Stimulated activated effector memory CD8-positive, alpha-beta T cell treated with anti-CD3 and anti-CD28 coated beads, Interleukin-12 subunit alpha, Interleukin-12 subunit beta, amount 100 ng/mL, for 72 hours (primary cell): Measurements from ENCODE around the gene VANGL2.
"Not testable (repeated sequence)": the region's sequence is repeated elsewhere in the genome, so short reads cannot be mapped to it uniquely, and the experiment has no call there.

Experiments used
- ATAC-seq: fragments of 150-1000 bp; cut with Tn5 transposase; 2 replicates; pipeline ENCODE4 v1.10.0; 2021
- DNase-seq, 2 donors: peaks; one replicate each; pipeline ENCODE4 v3.0.0; 2021 to 2022; ENCODE audit warnings: low spot score in 2 of 2
- H3K27ac Mint-ChIP-seq: one replicate; pipeline ENCODE4 v1.8.0; 2022; ENCODE audit warnings: mild to moderate bottlenecking, mixed read lengths
- H3K36me3 Mint-ChIP-seq: one replicate; pipeline ENCODE4 v1.8.0; 2022; ENCODE audit warnings: mild to moderate bottlenecking, mixed read lengths
- H3K4me1 Mint-ChIP-seq: one replicate; pipeline ENCODE4 v1.8.0; 2022; ENCODE audit warnings: mixed read lengths
- H3K4me3 Mint-ChIP-seq: one replicate; pipeline ENCODE4 v1.8.0; 2022; ENCODE audit warnings: mild to moderate bottlenecking, mixed read lengths
- H3K9me3 Mint-ChIP-seq: one replicate; pipeline ENCODE4 v1.8.0; 2022; ENCODE audit warnings: mixed read lengths

VANGL2 gene

GRCh38 chr1:160384812-160385211 is 15.6 kb upstream of the VANGL2 start:
- H3K36me3 Mint-ChIP-seq, ATAC-seq, H3K4me3 Mint-ChIP-seq, H3K4me1 Mint-ChIP-seq, H3K27ac Mint-ChIP-seq, H3K9me3 Mint-ChIP-seq, DNase-seq: not testable (repeated sequence)

- ATAC-seq, H3K27ac Mint-ChIP-seq, H3K4me3 Mint-ChIP-seq, H3K36me3 Mint-ChIP-seq, DNase-seq, H3K4me1 Mint-ChIP-seq, H3K9me3 Mint-ChIP-seq: not testable (repeated sequence)
Measured at GRCh38 chr1:160388406-160388805, 12.0 kb upstream of the VANGL2 start.

GRCh38 chr1:160394673-160395072 is 5.7 kb upstream of the VANGL2 start:
- Mint-ChIP-seq H3K36me3 (no peaks in the 10 kb centered on the region), H3K27ac (no peak overlapping the region), H3K4me3 (no peak overlapping the region), H3K4me1 (no peaks in the 10 kb centered on the region), H3K9me3 (no peaks in the 10 kb centered on the region)
- no peak for DNase-seq
- ATAC-seq, result no peak

- ATAC-seq (no peak), DNase-seq (no peak)
- peaks cover 17% of the 10 kb centered on the region for H3K4me1 Mint-ChIP-seq
- H3K36me3 Mint-ChIP-seq, result no peaks in the 10 kb centered on the region
- H3K27ac Mint-ChIP-seq, result no peak overlapping the region
- no peak overlapping the region for H3K4me3 Mint-ChIP-seq
- no peaks in the 10 kb centered on the region for H3K9me3 Mint-ChIP-seq
Measured at GRCh38 chr1:160397651-160398050, 2.7 kb upstream of the VANGL2 start.

GRCh38 chr1:160398823-160399222 is 1.5 kb upstream of the VANGL2 start:
- Mint-ChIP-seq H3K27ac (no peak overlapping the region), H3K36me3 (no peaks in the 10 kb centered on the region), H3K4me1 (peaks cover 17% of the 10 kb centered on the region), H3K4me3 (no peak overlapping the region), H3K9me3 (no peaks in the 10 kb centered on the region)
- DNase-seq (no peak), ATAC-seq (peak; percentile 18)

- Mint-ChIP-seq H3K4me3 (peak overlapping the region; percentile 46), H3K36me3 (no peaks in the 10 kb centered on the region), H3K9me3 (no peaks in the 10 kb centered on the region), H3K4me1 (peaks cover 17% of the 10 kb centered on the region), H3K27ac (no peak overlapping the region)
- DNase-seq (no peak), ATAC-seq (no peak)
Measured at GRCh38 chr1:160399544-160400222, 681 bp upstream of the VANGL2 start.

- no peak for DNase-seq
- peak overlapping the region; percentile 1 for H3K27ac Mint-ChIP-seq
- no peaks in the 10 kb centered on the region for H3K36me3 Mint-ChIP-seq
- peak; percentile 30 for ATAC-seq
- peaks cover 17% of the 10 kb centered on the region for H3K4me1 Mint-ChIP-seq
- H3K9me3 Mint-ChIP-seq, result no peaks in the 10 kb centered on the region
- H3K4me3 Mint-ChIP-seq, result peak overlapping the region; percentile 46
Measured at GRCh38 chr1:160400646-160401486, 502 bp downstream of the VANGL2 start.

- DNase-seq, result no peak
- no peak for ATAC-seq
- Mint-ChIP-seq H3K4me1 (peaks cover 17% of the 10 kb centered on the region), H3K27ac (peak overlapping the region; percentile 1), H3K4me3 (peak overlapping the region; percentile 46), H3K9me3 (no peaks in the 10 kb centered on the region), H3K36me3 (no peaks in the 10 kb centered on the region)
Measured at GRCh38 chr1:160401487-160401805, 1.1 kb downstream of the VANGL2 start.

- peaks cover 17% of the 10 kb centered on the region for H3K4me1 Mint-ChIP-seq
- peak overlapping the region; percentile 1 for H3K27ac Mint-ChIP-seq
- H3K4me3 Mint-ChIP-seq, result no peak overlapping the region
- no peak for DNase-seq
- ATAC-seq, result no peak
- no peaks in the 10 kb centered on the region for H3K36me3 Mint-ChIP-seq
- no peaks in the 10 kb centered on the region for H3K9me3 Mint-ChIP-seq
Measured at GRCh38 chr1:160402001-160402795, 1.8 kb downstream of the VANGL2 start.

- H3K27ac Mint-ChIP-seq, result no peak overlapping the region
- H3K4me1 Mint-ChIP-seq, result peaks cover 17% of the 10 kb centered on the region
- H3K36me3 Mint-ChIP-seq, result no peaks in the 10 kb centered on the region
- H3K4me3 Mint-ChIP-seq, result no peak overlapping the region
- DNase-seq (no peak), ATAC-seq (no peak)
- H3K9me3 Mint-ChIP-seq, result no peaks in the 10 kb centered on the region
Measured at GRCh38 chr1:160403244-160403643, 2.9 kb downstream of the VANGL2 start.

- Mint-ChIP-seq H3K36me3 (no peaks in the 10 kb centered on the region), H3K27ac (no peak overlapping the region), H3K9me3 (no peaks in the 10 kb centered on the region), H3K4me1 (peaks cover 17% of the 10 kb centered on the region), H3K4me3 (no peak overlapping the region)
- no peak for ATAC-seq
- DNase-seq, result no peak
Measured at GRCh38 chr1:160404094-160404493, 3.7 kb downstream of the VANGL2 start.

GRCh38 chr1:160405331-160405877 is 5.0 kb downstream of the VANGL2 start:
- no peak overlapping the region for H3K27ac Mint-ChIP-seq
- no peaks in the 10 kb centered on the region for H3K36me3 Mint-ChIP-seq
- no peak overlapping the region for H3K4me3 Mint-ChIP-seq
- no peaks in the 10 kb centered on the region for H3K9me3 Mint-ChIP-seq
- H3K4me1 Mint-ChIP-seq, result peaks cover 17% of the 10 kb centered on the region
- no peak for DNase-seq
- ATAC-seq, result no peak

- no peaks in the 10 kb centered on the region for H3K9me3 Mint-ChIP-seq
- peaks cover 13% of the 10 kb centered on the region for H3K4me1 Mint-ChIP-seq
- no peak for DNase-seq
- no peak overlapping the region for H3K4me3 Mint-ChIP-seq
- no peak for ATAC-seq
- no peak overlapping the region for H3K27ac Mint-ChIP-seq
- H3K36me3 Mint-ChIP-seq, result no peaks in the 10 kb centered on the region
Measured at GRCh38 chr1:160406131-160406968, 6.0 kb downstream of the VANGL2 start.

GRCh38 chr1:160407839-160408801 is 7.8 kb downstream of the VANGL2 start:
- Mint-ChIP-seq H3K4me3 (no peak overlapping the region), H3K27ac (no peak overlapping the region), H3K9me3 (no peaks in the 10 kb centered on the region), H3K4me1 (no peaks in the 10 kb centered on the region), H3K36me3 (no peaks in the 10 kb centered on the region)
- ATAC-seq (no peak), DNase-seq (no peak)
